ENCODE data around the gene SMPDL3B. TPM values are rescaled to one million over a fixed set of nuclear protein-coding genes. Genes with fewer than 3 reads are reported as not detected.
A peak's percentile ranks its signal among the peaks of the same experiment; 100 is the strongest.

The SMPDL3B gene
- polyA plus RNA-seq, 4 donors, result 17.3 to 22.6 (median 19.2) TPM

GRCh38 chr1:27968692-27969091, 33.9 kb downstream of the SMPDL3B start:
- FAIRE-seq (no peak), DNase-seq (no peak)

GRCh38 chr1:27970401-27970800, 35.6 kb downstream of the SMPDL3B start:
- Histone ChIP-seq H3K27ac (ENCODE audit: low read depth in 1 of 3, low read length in 2 of 3) (no peak overlapping the region), H3K27me3 (ENCODE audit: control insufficient read depth in 3 of 3, insufficient read depth in 3 of 3, low read length in 3 of 3) (no peaks in the 10 kb centered on the region), H3K4me3 (ENCODE audit: low read depth in 1 of 3, low read length in 3 of 3) (no peak overlapping the region), H3K4me1 (ENCODE audit: control insufficient read depth in 3 of 3, insufficient read depth in 2 of 3, low read depth in 1 of 3, low read length in 2 of 3) (no peaks in the 10 kb centered on the region), H3K36me3 (ENCODE audit: control insufficient read depth in 3 of 3, insufficient read depth in 2 of 3, low read depth in 1 of 3, low read length in 3 of 3) (peaks cover 2 to 45% (median 18%) of the 10 kb centered on the region in 3 donors), H3K9me3 (ENCODE audit: control insufficient read depth in 2 of 2, insufficient read depth in 1 of 2, low read depth in 1 of 2, low read length in 1 of 2) (no peaks in the 10 kb centered on the region)
- no peak for DNase-seq
- WGBS, 3 donors, result 82 to 92% (median 92%) methylated on average over 6 of the region's 6 CpGs
- FAIRE-seq, result no peak

More at GRCh38 chr1:27968692-27969091, 33.9 kb downstream of the SMPDL3B start:
- H3K27ac ChIP-seq (ENCODE audit: low read depth in 1 of 3, low read length in 2 of 3), result no peak overlapping the region
- H3K9me3 ChIP-seq (ENCODE audit: control insufficient read depth in 2 of 2, insufficient read depth in 1 of 2, low read depth in 1 of 2, low read length in 1 of 2), result no peaks in the 10 kb centered on the region
- H3K36me3 ChIP-seq (ENCODE audit: control insufficient read depth in 3 of 3, insufficient read depth in 2 of 3, low read depth in 1 of 3, low read length in 3 of 3), result peaks cover 2 to 58% (median 13%) of the 10 kb centered on the region in 3 donors
- no peaks in the 10 kb centered on the region for H3K27me3 ChIP-seq (ENCODE audit: control insufficient read depth in 3 of 3, insufficient read depth in 3 of 3, low read length in 3 of 3)
- 54 to 66% (median 61%) methylated on average over 3 of the region's 3 CpGs for WGBS, 3 donors
- no peaks in the 10 kb centered on the region for H3K4me1 ChIP-seq (ENCODE audit: control insufficient read depth in 3 of 3, insufficient read depth in 2 of 3, low read depth in 1 of 3, low read length in 2 of 3)
- no peak overlapping the region for H3K4me3 ChIP-seq (ENCODE audit: low read depth in 1 of 3, low read length in 3 of 3)

- H3K27ac ChIP-seq (ENCODE audit: low read depth in 1 of 3, low read length in 2 of 3), result no peak overlapping the region
Measured at GRCh38 chr1:27971674-27972073, 36.9 kb downstream of the SMPDL3B start.

GRCh38 chr1:27972141-27972540, 37.3 kb downstream of the SMPDL3B start:
- Histone ChIP-seq H3K4me3 (ENCODE audit: low read depth in 1 of 3, low read length in 3 of 3) (no peak overlapping the region), H3K4me1 (ENCODE audit: control insufficient read depth in 3 of 3, insufficient read depth in 2 of 3, low read depth in 1 of 3, low read length in 2 of 3) (no peaks in the 10 kb centered on the region), H3K36me3 (ENCODE audit: control insufficient read depth in 3 of 3, insufficient read depth in 2 of 3, low read depth in 1 of 3, low read length in 3 of 3) (peaks cover 3 to 30% (median 18%) of the 10 kb centered on the region in 3 donors), H3K27ac (ENCODE audit: low read depth in 1 of 3, low read length in 2 of 3) (no peak overlapping the region), H3K9me3 (ENCODE audit: control insufficient read depth in 2 of 2, insufficient read depth in 1 of 2, low read depth in 1 of 2, low read length in 1 of 2) (no peaks in the 10 kb centered on the region), H3K27me3 (ENCODE audit: control insufficient read depth in 3 of 3, insufficient read depth in 3 of 3, low read length in 3 of 3) (no peaks in the 10 kb centered on the region)
- no peak for DNase-seq
- FAIRE-seq, result no peak
- WGBS, 3 donors, result 87 to 91% (median 91%) methylated on average over 4 of the region's 4 CpGs

More at GRCh38 chr1:27971674-27972073, 36.9 kb downstream of the SMPDL3B start:
- Histone ChIP-seq H3K27me3 (ENCODE audit: control insufficient read depth in 3 of 3, insufficient read depth in 3 of 3, low read length in 3 of 3) (no peaks in the 10 kb centered on the region), H3K36me3 (ENCODE audit: control insufficient read depth in 3 of 3, insufficient read depth in 2 of 3, low read depth in 1 of 3, low read length in 3 of 3) (peaks cover 2 to 33% (median 20%) of the 10 kb centered on the region in 3 donors), H3K4me1 (ENCODE audit: control insufficient read depth in 3 of 3, insufficient read depth in 2 of 3, low read depth in 1 of 3, low read length in 2 of 3) (no peaks in the 10 kb centered on the region), H3K4me3 (ENCODE audit: low read depth in 1 of 3, low read length in 3 of 3) (no peak overlapping the region), H3K9me3 (ENCODE audit: control insufficient read depth in 2 of 2, insufficient read depth in 1 of 2, low read depth in 1 of 2, low read length in 1 of 2) (no peaks in the 10 kb centered on the region)
- DNase-seq, result no peak
- no peak for FAIRE-seq

- no peaks in the 10 kb centered on the region for H3K4me1 ChIP-seq (ENCODE audit: control insufficient read depth in 3 of 3, insufficient read depth in 2 of 3, low read depth in 1 of 3, low read length in 2 of 3)
- WGBS, 3 donors, result 85 to 93% (median 90%) methylated on average over 4 of the region's 4 CpGs
- no peaks in the 10 kb centered on the region for H3K27me3 ChIP-seq (ENCODE audit: control insufficient read depth in 3 of 3, insufficient read depth in 3 of 3, low read length in 3 of 3)
- no peak for DNase-seq
- no peak for FAIRE-seq
- H3K4me3 ChIP-seq (ENCODE audit: low read depth in 1 of 3, low read length in 3 of 3), result no peak overlapping the region
- H3K9me3 ChIP-seq (ENCODE audit: control insufficient read depth in 2 of 2, insufficient read depth in 1 of 2, low read depth in 1 of 2, low read length in 1 of 2), result no peaks in the 10 kb centered on the region
- H3K36me3 ChIP-seq (ENCODE audit: control insufficient read depth in 3 of 3, insufficient read depth in 2 of 3, low read depth in 1 of 3, low read length in 3 of 3), result peaks cover 5 to 29% (median 15%) of the 10 kb centered on the region in 3 donors
- no peak overlapping the region for H3K27ac ChIP-seq (ENCODE audit: low read depth in 1 of 3, low read length in 2 of 3)
Measured at GRCh38 chr1:27973771-27974416, 39.1 kb downstream of the SMPDL3B start.

- DNase-seq (no peak), FAIRE-seq (no peak)
- Histone ChIP-seq H3K9me3 (ENCODE audit: control insufficient read depth in 2 of 2, insufficient read depth in 1 of 2, low read depth in 1 of 2, low read length in 1 of 2) (no peaks in the 10 kb centered on the region), H3K4me1 (ENCODE audit: control insufficient read depth in 3 of 3, insufficient read depth in 2 of 3, low read depth in 1 of 3, low read length in 2 of 3) (no peaks in the 10 kb centered on the region), H3K4me3 (ENCODE audit: low read depth in 1 of 3, low read length in 3 of 3) (no peak overlapping the region), H3K36me3 (ENCODE audit: control insufficient read depth in 3 of 3, insufficient read depth in 2 of 3, low read depth in 1 of 3, low read length in 3 of 3) (peaks cover 5 to 29% (median 15%) of the 10 kb centered on the region in 3 donors), H3K27ac (ENCODE audit: low read depth in 1 of 3, low read length in 2 of 3) (no peak overlapping the region), H3K27me3 (ENCODE audit: control insufficient read depth in 3 of 3, insufficient read depth in 3 of 3, low read length in 3 of 3) (no peaks in the 10 kb centered on the region)
Measured at GRCh38 chr1:27974417-27974781, 39.6 kb downstream of the SMPDL3B start.

GRCh38 chr1:27979151-27979858, 44.5 kb downstream of the SMPDL3B start:
- 67 to 83% (median 77%) methylated on average over 1 of the region's 1 CpG for WGBS, 3 donors
- Histone ChIP-seq H3K27me3 (ENCODE audit: control insufficient read depth in 3 of 3, insufficient read depth in 3 of 3, low read length in 3 of 3) (no peaks in the 10 kb centered on the region), H3K4me1 (ENCODE audit: control insufficient read depth in 3 of 3, insufficient read depth in 2 of 3, low read depth in 1 of 3, low read length in 2 of 3) (no peaks in the 10 kb centered on the region), H3K9me3 (ENCODE audit: control insufficient read depth in 2 of 2, insufficient read depth in 1 of 2, low read depth in 1 of 2, low read length in 1 of 2) (no peaks in the 10 kb centered on the region), H3K4me3 (ENCODE audit: low read depth in 1 of 3, low read length in 3 of 3) (no peak overlapping the region), H3K27ac (ENCODE audit: low read depth in 1 of 3, low read length in 2 of 3) (no peak overlapping the region), H3K36me3 (ENCODE audit: control insufficient read depth in 3 of 3, insufficient read depth in 2 of 3, low read depth in 1 of 3, low read length in 3 of 3) (peaks cover 2 to 18% (median 10%) of the 10 kb centered on the region in 3 donors)
- FAIRE-seq (no peak), DNase-seq (peak; percentile 65 to 67)

GRCh38 chr1:27979859-27980201, 45.0 kb downstream of the SMPDL3B start:
- H3K27me3 ChIP-seq (ENCODE audit: control insufficient read depth in 3 of 3, insufficient read depth in 3 of 3, low read length in 3 of 3), result no peaks in the 10 kb centered on the region
- FAIRE-seq (no peak), DNase-seq (no peak)
- no peaks in the 10 kb centered on the region for H3K4me1 ChIP-seq (ENCODE audit: control insufficient read depth in 3 of 3, insufficient read depth in 2 of 3, low read depth in 1 of 3, low read length in 2 of 3)
- no peaks in the 10 kb centered on the region for H3K9me3 ChIP-seq (ENCODE audit: control insufficient read depth in 2 of 2, insufficient read depth in 1 of 2, low read depth in 1 of 2, low read length in 1 of 2)
- WGBS, 3 donors, result 20 to 23% (median 22%) methylated on average over 2 of the region's 2 CpGs
- H3K36me3 ChIP-seq (ENCODE audit: control insufficient read depth in 3 of 3, insufficient read depth in 2 of 3, low read depth in 1 of 3, low read length in 3 of 3), result peaks cover 2 to 18% (median 6%) of the 10 kb centered on the region in 3 donors
- no peak overlapping the region for H3K27ac ChIP-seq (ENCODE audit: low read depth in 1 of 3, low read length in 2 of 3)
- H3K4me3 ChIP-seq (ENCODE audit: low read depth in 1 of 3, low read length in 3 of 3), result no peak overlapping the region

All from small intestine (tissue), 7 donors.